Activated T-cell treated with anti-CD3 and anti-CD28 coated beads, Interleukin-2, amount 50 U/mL, for 72 hours (primary cell): ENCODE data around the gene TPP1. TPM values are rescaled to one million over a fixed set of nuclear protein-coding genes. Genes with fewer than 3 reads are reported as not detected.
A peak's percentile ranks its signal among the peaks of the same experiment; 100 is the strongest.

ENCODE experiments used
- ATAC-seq, 2 donors: fragments of 150-1000 bp; cut with Tn5 transposase; replicated peaks in 1 of 2; 2 replicates each; pipeline ENCODE4 v1.10.0; 2021; ENCODE audit warnings: moderate library complexity in 2 of 2, mild to moderate bottlenecking in 1 of 2
- DNase-seq, 2 donors: peaks; one replicate each; pipeline ENCODE4 v3.0.0; 2021 to 2022; ENCODE audit warnings: mixed read lengths in 1 of 2
- H3K27ac Mint-ChIP-seq: one replicate; pipeline ENCODE4 v1.8.0; 2022; ENCODE audit warnings: mild to moderate bottlenecking, moderate library complexity, mixed read lengths
- H3K27me3 Mint-ChIP-seq: one replicate; pipeline ENCODE4 v1.8.0; 2022; ENCODE audit warnings: low read depth, mixed read lengths
- H3K36me3 Mint-ChIP-seq, 2 donors: one replicate each; pipeline ENCODE4 v1.8.0; 2022; ENCODE audit warnings: mixed read lengths in 2 of 2, mild to moderate bottlenecking in 1 of 2; ENCODE audit not compliant: insufficient read depth in 2 of 2
- H3K4me1 Mint-ChIP-seq: one replicate; pipeline ENCODE4 v1.8.0; 2022; ENCODE audit warnings: low read depth, mixed read lengths
- H3K4me3 Mint-ChIP-seq, 2 donors: one replicate each; pipeline ENCODE4 v1.8.0; 2022; ENCODE audit warnings: mild to moderate bottlenecking in 2 of 2, mixed read lengths in 2 of 2, moderate library complexity in 2 of 2
- H3K9me3 Mint-ChIP-seq, 2 donors: one replicate each; pipeline ENCODE4 v1.8.0; 2022; ENCODE audit warnings: mixed read lengths in 2 of 2
- total RNA-seq, 2 donors: library from RNA; stranded (reverse); gene quantifications; one replicate each; pipeline ENCODE4 v1.2.3, GENCODE V29; 2022

Gene TPP1
- total RNA-seq, 2 donors from 2014 or later = 56.0 to 62.1 TPM

- Mint-ChIP-seq H3K27ac (no peak overlapping the region), H3K9me3 (no peaks in the 10 kb centered on the region), H3K36me3 (peaks cover 2 to 10% of the 10 kb centered on the region in 2 donors), H3K4me1 (peaks cover 6% of the 10 kb centered on the region), H3K4me3 (no peak overlapping the region), H3K27me3 (no peaks in the 10 kb centered on the region)
- DNase-seq = peak; percentile 64 to 73
- peak; percentile 58 to 64 for ATAC-seq
Observed at GRCh38 chr11:6618117-6619003, 862 bp downstream of the TPP1 start.

GRCh38 chr11:6617315-6617781, 1.9 kb downstream of the TPP1 start:
- peaks cover 2 to 10% of the 10 kb centered on the region in 2 donors for H3K36me3 Mint-ChIP-seq
- DNase-seq (no peak), ATAC-seq (no peak)
- H3K27ac Mint-ChIP-seq = no peak overlapping the region
- H3K4me3 Mint-ChIP-seq = no peak overlapping the region
- peaks cover 6% of the 10 kb centered on the region for H3K4me1 Mint-ChIP-seq
- H3K9me3 Mint-ChIP-seq = no peaks in the 10 kb centered on the region
- H3K27me3 Mint-ChIP-seq = no peaks in the 10 kb centered on the region

GRCh38 chr11:6616596-6617250, 2.5 kb downstream of the TPP1 start:
- Mint-ChIP-seq H3K27me3 (no peaks in the 10 kb centered on the region), H3K27ac (no peak overlapping the region), H3K4me1 (peaks cover 6% of the 10 kb centered on the region), H3K9me3 (no peaks in the 10 kb centered on the region), H3K4me3 (no peak overlapping the region), H3K36me3 (peaks cover 2 to 10% of the 10 kb centered on the region in 2 donors)
- ATAC-seq (no peak), DNase-seq (no peak)

- Mint-ChIP-seq H3K27me3 (no peaks in the 10 kb centered on the region), H3K36me3 (peaks cover 6 to 10% of the 10 kb centered on the region in 2 donors), H3K9me3 (no peaks in the 10 kb centered on the region), H3K4me3 (peak overlapping the region in 1 of 2 donors; percentile 29), H3K27ac (no peak overlapping the region), H3K4me1 (peaks cover 11% of the 10 kb centered on the region)
- ATAC-seq = no peak
- no peak for DNase-seq
Observed at GRCh38 chr11:6615882-6616585, 3.2 kb downstream of the TPP1 start.

- no peak overlapping the region for H3K4me3 Mint-ChIP-seq
Observed at GRCh38 chr11:6615046-6615445, 4.2 kb downstream of the TPP1 start.

GRCh38 chr11:6614446-6614845, 4.8 kb downstream of the TPP1 start:
- Mint-ChIP-seq H3K4me3 (no peak overlapping the region), H3K4me1 (peaks cover 26% of the 10 kb centered on the region), H3K36me3 (peaks cover 6 to 17% of the 10 kb centered on the region in 2 donors), H3K27me3 (no peaks in the 10 kb centered on the region), H3K9me3 (no peaks in the 10 kb centered on the region), H3K27ac (no peak overlapping the region)
- DNase-seq (no peak), ATAC-seq (no peak)

More at GRCh38 chr11:6615046-6615445, 4.2 kb downstream of the TPP1 start:
- no peaks in the 10 kb centered on the region for H3K27me3 Mint-ChIP-seq
- H3K36me3 Mint-ChIP-seq = peaks cover 6 to 11% of the 10 kb centered on the region in 2 donors
- no peak for ATAC-seq
- DNase-seq = no peak
- H3K9me3 Mint-ChIP-seq = no peaks in the 10 kb centered on the region
- peaks cover 20% of the 10 kb centered on the region for H3K4me1 Mint-ChIP-seq
- H3K27ac Mint-ChIP-seq = no peak overlapping the region

- no peak overlapping the region for H3K4me3 Mint-ChIP-seq
- H3K27ac Mint-ChIP-seq = no peak overlapping the region
- H3K27me3 Mint-ChIP-seq = no peaks in the 10 kb centered on the region
- peaks cover 6 to 25% of the 10 kb centered on the region in 2 donors for H3K36me3 Mint-ChIP-seq
- ATAC-seq (no peak), DNase-seq (no peak)
- H3K9me3 Mint-ChIP-seq = no peaks in the 10 kb centered on the region
- peaks cover 33% of the 10 kb centered on the region for H3K4me1 Mint-ChIP-seq
Observed at GRCh38 chr11:6613496-6613895, 5.7 kb downstream of the TPP1 start.

GRCh38 chr11:6612213-6613041, 6.8 kb downstream of the TPP1 start, which contains the start of gene TAF10:
TAF10 (minus strand) TSS chr11:6612216; CDS start chr11:6612189, 27 bp downstream.
- Mint-ChIP-seq H3K36me3 (peaks cover 9 to 28% of the 10 kb centered on the region in 2 donors), H3K27me3 (no peaks in the 10 kb centered on the region), H3K4me1 (peaks cover 39% of the 10 kb centered on the region), H3K4me3 (peak within 1 kb of the TSS; percentile 88 to 93), H3K27ac (peak within 1 kb of the TSS; percentile 71), H3K9me3 (no peaks in the 10 kb centered on the region)
- ATAC-seq = peak; percentile 87 to 91
- peak; percentile 96 to 97 for DNase-seq

- Mint-ChIP-seq H3K27me3 (no peaks in the 10 kb centered on the region), H3K27ac (no peak overlapping the region), H3K9me3 (no peaks in the 10 kb centered on the region), H3K4me1 (peaks cover 44% of the 10 kb centered on the region), H3K4me3 (peak overlapping the region; percentile 88 to 93), H3K36me3 (peaks cover 10 to 28% of the 10 kb centered on the region in 2 donors)
- DNase-seq (no peak), ATAC-seq (peak in 1 of 2 donors; percentile 16)
Observed at GRCh38 chr11:6611963-6612212, 7.3 kb downstream of the TPP1 start.

GRCh38 chr11:6611092-6611962, 7.9 kb downstream of the TPP1 start:
- peaks cover 44% of the 10 kb centered on the region for H3K4me1 Mint-ChIP-seq

GRCh38 chr11:6610591-6610990, 8.6 kb downstream of the TPP1 start:
- no peaks in the 10 kb centered on the region for H3K9me3 Mint-ChIP-seq
- no peaks in the 10 kb centered on the region for H3K27me3 Mint-ChIP-seq
- ATAC-seq (no peak), DNase-seq (no peak)
- no peak overlapping the region for H3K27ac Mint-ChIP-seq
- H3K4me3 Mint-ChIP-seq = peak overlapping the region; percentile 88 to 93
- peaks cover 38% of the 10 kb centered on the region for H3K4me1 Mint-ChIP-seq
- peaks cover 8 to 20% of the 10 kb centered on the region in 2 donors for H3K36me3 Mint-ChIP-seq

More at GRCh38 chr11:6611092-6611962, 7.9 kb downstream of the TPP1 start:
- DNase-seq = peak; percentile 28 to 36
- Mint-ChIP-seq H3K36me3 (peaks cover 10 to 26% of the 10 kb centered on the region in 2 donors), H3K27me3 (no peaks in the 10 kb centered on the region), H3K9me3 (no peaks in the 10 kb centered on the region), H3K27ac (peak overlapping the region; percentile 71), H3K4me3 (peak overlapping the region; percentile 88 to 93)
- ATAC-seq = peak in 1 of 2 donors; percentile 15
